GM21526 (cell line): ENCODE measurements around the gene ACOX3.
"Not testable (repeated sequence)": the region's sequence is repeated elsewhere in the genome, so short reads cannot be mapped to it uniquely, and the experiment has no call there.

Experiments
- ATAC-seq: cut with Tn5 transposase; IDR thresholded peaks from one replicate; pipeline ENCODE4 v1.9.1; 2021; ENCODE audit warnings: moderate library complexity; ENCODE audit not compliant: unreplicated experiment, low FRiP score

Gene ACOX3

GRCh38 chr4:8407756-8408155, 32.8 kb downstream of the ACOX3 start:
- no peak for ATAC-seq

- ATAC-seq: no peak
Observed at GRCh38 chr4:8407316-8407715, 33.2 kb downstream of the ACOX3 start.

- not testable (repeated sequence) for ATAC-seq
Observed at GRCh38 chr4:8406887-8407286, 33.6 kb downstream of the ACOX3 start.

GRCh38 chr4:8405516-8405875, 35.0 kb downstream of the ACOX3 start:
- no peak for ATAC-seq

- ATAC-seq: no peak
Observed at GRCh38 chr4:8404791-8405515, 35.6 kb downstream of the ACOX3 start.

- no peak for ATAC-seq
Observed at GRCh38 chr4:8403976-8404375, 36.5 kb downstream of the ACOX3 start.

GRCh38 chr4:8403173-8403753, 37.3 kb downstream of the ACOX3 start:
- ATAC-seq: no peak

GRCh38 chr4:8402640-8403039, 37.9 kb downstream of the ACOX3 start:
- ATAC-seq: no peak

GRCh38 chr4:8402181-8402597, 38.3 kb downstream of the ACOX3 start:
- ATAC-seq: no peak

- ATAC-seq: no peak
Observed at GRCh38 chr4:8401665-8402064, 38.9 kb downstream of the ACOX3 start.

- ATAC-seq: no peak
Observed at GRCh38 chr4:8400632-8401325, 39.7 kb downstream of the ACOX3 start.

GRCh38 chr4:8399298-8399697, 41.2 kb downstream of the ACOX3 start:
- no peak for ATAC-seq

- no peak for ATAC-seq
Observed at GRCh38 chr4:8398347-8398746, 42.2 kb downstream of the ACOX3 start.

- no peak for ATAC-seq
Observed at GRCh38 chr4:8396762-8397406, 43.6 kb downstream of the ACOX3 start.

- no peak for ATAC-seq
Observed at GRCh38 chr4:8395504-8396296, 44.8 kb downstream of the ACOX3 start.

- ATAC-seq: no peak
Observed at GRCh38 chr4:8394806-8395205, 45.7 kb downstream of the ACOX3 start.

- ATAC-seq: no peak
Observed at GRCh38 chr4:8394061-8394519, 46.4 kb downstream of the ACOX3 start.

- ATAC-seq: no peak
Observed at GRCh38 chr4:8393593-8394038, 46.9 kb downstream of the ACOX3 start.

- no peak for ATAC-seq
Observed at GRCh38 chr4:8392591-8393190, 47.8 kb downstream of the ACOX3 start.

- ATAC-seq: peak; percentile 69
Observed at GRCh38 chr4:8391972-8392371, 48.6 kb downstream of the ACOX3 start.
